K562 (cell line): Measurements from ENCODE around the gene BAMBI. TPM values are rescaled to one million over a fixed set of nuclear protein-coding genes. Genes with fewer than 3 reads are reported as not detected.

Source experiments
- AFF1 ChIP-seq, 2 experiments: fragments of 450-650 bp; IDR thresholded peaks; 2 replicates each; pipeline ENCODE4 v1.6.1; 2018; ENCODE audit warnings: mild to moderate bottlenecking in 2 of 2, low read depth in 1 of 2; ENCODE audit not compliant: partially characterized antibody in 2 of 2
- ARID2 ChIP-seq: fragments of 450-650 bp; IDR thresholded peaks from 2 replicates; pipeline ENCODE4 v1.6.1; 2017; ENCODE audit warnings: antibody characterized with exemption, mild to moderate bottlenecking
- CBX1 ChIP-seq: sonication (generic); IDR thresholded peaks from 2 replicates; pipeline ENCODE4 v1.6.1; 2016; ENCODE audit warnings: antibody characterized with exemption, low read depth, mild to moderate bottlenecking
- CREB1 ChIP-seq, 2 experiments: sonication (generic) in 1 of 2; formaldehyde crosslinking in 1 of 2; IDR thresholded peaks; 2 replicates each; pipeline versions ENCODE4 v1.6.1 to v1.8.0; 2012 to 2022; ENCODE audit warnings: inconsistent platforms in 1 of 2, mild to moderate bottlenecking in 1 of 2, missing genetic modification reagents in 1 of 2, moderate library complexity in 1 of 2
- GATAD2A ChIP-seq: fragments of 450-650 bp; IDR thresholded peaks from 2 replicates; pipeline ENCODE4 v1.6.1; 2017
- HINFP ChIP-seq: fragments of 450-650 bp; conservative IDR thresholded peaks from 2 replicates; pipeline ENCODE4 v1.6.1; 2016; ENCODE audit warnings: missing genetic modification characterization, low read depth, mild to moderate bottlenecking, control low read depth, missing compliant biosample characterization
- HNRNPUL1 ChIP-seq: fragments of 200-400 bp; formaldehyde crosslinking; IDR thresholded peaks from 2 replicates; pipeline ENCODE4 v1.6.1; 2017; ENCODE audit warnings: low read length
- IRF1 ChIP-seq: sonication (generic); formaldehyde crosslinking; IDR thresholded peaks from 2 replicates; pipeline ENCODE4 v1.8.0; 2022; ENCODE audit warnings: missing genetic modification reagents, mild to moderate bottlenecking, borderline replicate concordance
- JUN ChIP-seq, 2 experiments: sonication (generic) in 1 of 2; formaldehyde crosslinking in 1 of 2; IDR thresholded peaks; 2 replicates each; pipeline versions ENCODE4 v1.6.1 to v1.8.0; 2012 to 2022; ENCODE audit warnings: borderline replicate concordance in 2 of 2, mild to moderate bottlenecking in 2 of 2, improper control_type of control experiment in 1 of 2, low read depth in 1 of 2, low read length in 1 of 2, missing genetic modification reagents in 1 of 2
- MAFG ChIP-seq: fragments of 450-650 bp; conservative IDR thresholded peaks from 2 replicates; pipeline ENCODE4 v1.6.1; 2016; ENCODE audit warnings: missing genetic modification characterization, missing compliant biosample characterization
- MAX ChIP-seq: sonication (generic); formaldehyde crosslinking; IDR thresholded peaks from 2 replicates; pipeline ENCODE4 v1.9.0; 2022; ENCODE audit warnings: mild to moderate bottlenecking, missing genetic modification reagents
- SAFB ChIP-seq: fragments of 200-400 bp; formaldehyde crosslinking; IDR thresholded peaks from 2 replicates; pipeline ENCODE4 v1.6.1; 2017; ENCODE audit warnings: low read depth, low read length, borderline replicate concordance
- SPI1 ChIP-seq: IDR thresholded peaks from 2 replicates; pipeline ENCODE4 v1.6.1; 2011; ENCODE audit warnings: low read depth, low read length, control low read depth, borderline replicate concordance
- STAT5B ChIP-seq: fragments of 250-450 bp; sonication (Bioruptor Pico); IDR thresholded peaks from 2 replicates; pipeline ENCODE4 v1.8.0; 2021; ENCODE audit warnings: mild to moderate bottlenecking, inconsistent platforms
- THAP7 ChIP-seq: fragments of 250-450 bp; sonication (Bioruptor Pico); IDR thresholded peaks from 2 replicates; pipeline ENCODE4 v1.5.0; 2021
- YY1 ChIP-seq, 3 experiments: IDR thresholded peaks; 2 replicates each; pipeline ENCODE4 v1.6.1; 2011; ENCODE audit warnings: low read length in 2 of 3, mild to moderate bottlenecking in 2 of 3, moderate library complexity in 2 of 3, borderline replicate concordance in 1 of 3, control low read depth in 1 of 3, low read depth in 1 of 3; ENCODE audit not compliant: insufficient read depth in 3 of 3, insufficient replicate concordance in 2 of 3, control insufficient read depth in 1 of 3, insufficient read length in 1 of 3; ENCODE audit errors: extremely low read depth in 1 of 3
- ZNF431 ChIP-seq: sonication (generic); formaldehyde crosslinking; IDR thresholded peaks from 2 replicates; pipeline ENCODE4 v1.8.0; 2022; ENCODE audit warnings: mild to moderate bottlenecking, missing genetic modification reagents
- polyA plus RNA-seq, 8 experiments: library from polyadenylated mRNA; depleted of rRNA in 4 of 8; stranded (reverse) in 5 of 8; unstranded in 3 of 8; fragments of >200 nt; fragmentation: Nextera tagmentation in 2 of 8; fragmentation: Illumina TruSeq in 1 of 8; extraction: Ambion mirVana in 2 of 8; extraction: Trizol in 1 of 8; gene quantifications; 2 replicates each; pipeline versions ENCODE4 v1.2.1 to v1.2.3, GENCODE V29; 2011 to 2014; ENCODE audit warnings: inconsistent platforms in 1 of 8, missing spikeins in 1 of 8
- total RNA-seq, 7 experiments: library from RNA; depleted of rRNA in 6 of 7; stranded (reverse); fragments of >200 nt in 6 of 7; fragmentation: Illumina TruSeq in 2 of 7; extraction: Trizol in 2 of 7; gene quantifications; 2 replicates each; pipeline versions ENCODE4 v1.2.1 to v1.2.3, GENCODE V29; 2011 to 2021; ENCODE audit warnings: low replicate concordance in 1 of 7

The BAMBI gene
- total and polyA plus RNA-seq, 9 of the 15 experiments (the other 6 are each of a cell fraction or from before 2014, with no cell fraction given) = 2.0 to 21.8 (median 13.5) TPM

GRCh38 chr10:28676968-28677887, at the start of gene BAMBI (continued):
- no peak for TF ChIP-seq AFF1 (IDR thresholded peaks at IDR 0.05; ENCODE audit: low read depth in 1 of 2, partially characterized antibody in 2 of 2)
- peak; percentile 18; the same call in 1 of the 2 replicates for TF ChIP-seq JUN (IDR thresholded peaks at IDR 0.05; ENCODE audit: borderline replicate concordance, low read depth, low read length)
- 0 out of 2 replicates have a peak, but pooled peaks have one; percentile 27 for TF ChIP-seq JUN (CRISPR knock-in tag; IDR thresholded peaks at IDR 0.05; ENCODE audit: borderline replicate concordance)
- no peak for TF ChIP-seq STAT5B
- no peak for TF ChIP-seq GATAD2A
- TF ChIP-seq THAP7 (CRISPR knock-in tag) = no peak
- no peak for TF ChIP-seq SPI1
- TF ChIP-seq IRF1 (CRISPR knock-in tag) = no peak
- TF ChIP-seq YY1 (IDR thresholded peaks at IDR 0.05; ENCODE audit: borderline replicate concordance in 1 of 3, control insufficient read depth in 1 of 3, extremely low read depth in 1 of 3, insufficient read depth in 3 of 3, insufficient read length in 1 of 3, insufficient replicate concordance in 2 of 3, low read depth in 1 of 3, low read length in 2 of 3) = peak in 2 of 3 experiments; percentile 53 to 67
- TF ChIP-seq HINFP = no peak
- peak; percentile 41; the same call in 1 of the 2 replicates for TF ChIP-seq CBX1
- TF ChIP-seq CREB1 (IDR thresholded peaks at IDR 0.05) = peak; percentile 21; the same call in 1 of the 2 replicates
- TF ChIP-seq CREB1 (CRISPR knock-in tag; IDR thresholded peaks at IDR 0.05) = no peak
- 0 out of 2 replicates have a peak, but pooled peaks have one; percentile 63 for TF ChIP-seq ZNF431
- TF ChIP-seq ARID2 = no peak
- TF ChIP-seq SAFB = no peak
- TF ChIP-seq MAFG (tag) = no peak
- no peak for TF ChIP-seq HNRNPUL1
- TF ChIP-seq MAX = no peak
